Gastroesophageal sphincter (tissue), 2 donors: ENCODE results near the gene NT5C3A.

Experiments
- EP300 ChIP-seq: sonication (generic); formaldehyde crosslinking; IDR thresholded peaks from one replicate; pipeline ENCODE4 v1.6.1; 2017; ENCODE audit warnings: antibody characterized with exemption, mild to moderate bottlenecking
- POLR2A ChIP-seq, 2 donors: fragments of 450-650 bp; IDR thresholded peaks; one replicate each; pipeline ENCODE4 v1.6.1; 2017; ENCODE audit warnings: antibody characterized with exemption in 2 of 2, mild to moderate bottlenecking in 2 of 2, moderate library complexity in 1 of 2

- TF ChIP-seq POLR2A (IDR thresholded peaks at IDR 0.05) (no peak), EP300 (no peak)
These were observed 21.6 kb downstream of the NT5C3A start for GRCh38 chr7:33040803-33041516.
